Upper lobe of left lung (tissue), 6 donors: ENCODE measurements around the gene HAL. TPM values are rescaled to one million over a fixed set of nuclear protein-coding genes. Genes with fewer than 3 reads are reported as not detected.

ENCODE experiments used
- ATAC-seq, 2 donors: fragments of 200-7000 bp; cut with Tn5 transposase; one replicate each; pipeline ENCODE4 v1.9.1; 2022; ENCODE audit warnings: mild to moderate bottlenecking in 2 of 2, moderate library complexity in 2 of 2; ENCODE audit not compliant: low FRiP score in 2 of 2
- DNase-seq, 2 donors: peaks; one replicate each; pipeline ENCODE4 v3.0.0-alpha.2; 2019 to 2020
- H3K27ac ChIP-seq, 4 donors: fragments of 200-600 bp; sonication (generic); one replicate each; pipeline ENCODE4 v1.5.1; 2016 to 2019
- H3K27me3 ChIP-seq, 4 donors: fragments of 200-600 bp; sonication (generic); one replicate each; pipeline ENCODE4 v1.5.1; 2017 to 2019
- H3K36me3 ChIP-seq, 4 donors: fragments of 200-600 bp; sonication (generic); one replicate each; pipeline ENCODE4 v1.5.1; 2016 to 2019
- H3K4me1 ChIP-seq, 4 donors: fragments of 200-600 bp; sonication (generic); one replicate each; pipeline ENCODE4 v1.5.1; 2018 to 2019
- H3K4me3 ChIP-seq, 4 donors: fragments of 200-600 bp; sonication (generic); one replicate each; pipeline ENCODE4 v1.5.1; 2017 to 2019; ENCODE audit warnings: mild to moderate bottlenecking in 2 of 4, moderate library complexity in 1 of 4
- H3K9me3 ChIP-seq, 4 donors: fragments of 200-600 bp; sonication (generic); one replicate each; pipeline ENCODE4 v1.5.1; 2018 to 2019
- CTCF ChIP-seq, 6 experiments: fragments of 450-650 bp in 4 of 6; fragments of 200-600 bp in 2 of 6; sonication (generic) in 2 of 6; IDR thresholded peaks; one replicate each; pipeline ENCODE4 v1.5.1; 2016 to 2019; ENCODE audit warnings: antibody characterized with exemption in 6 of 6
- EP300 ChIP-seq, 4 donors: sonication (generic); formaldehyde crosslinking; IDR thresholded peaks; one replicate each; pipeline ENCODE4 v1.5.1; 2017; ENCODE audit warnings: antibody characterized with exemption in 4 of 4, control low read depth in 2 of 4
- POLR2A ChIP-seq, 4 donors: fragments of 450-650 bp; IDR thresholded peaks; one replicate each; pipeline ENCODE4 v1.5.1; 2016 to 2017; ENCODE audit warnings: antibody characterized with exemption in 4 of 4, mild to moderate bottlenecking in 2 of 4
- POLR2AphosphoS5 ChIP-seq, 2 donors: sonication (generic); formaldehyde crosslinking; IDR thresholded peaks; one replicate each; pipeline ENCODE4 v1.5.1; 2017; ENCODE audit warnings: antibody characterized with exemption in 2 of 2
- WGBS, 2 donors: methylation state at CpG; one replicate each; pipeline ENCODE4 v1.1.5; 2017 to 2018; 5-methylcytosine and 5-hydroxymethylcytosine counted together
- total RNA-seq, 6 donors: library from RNA; depleted of rRNA in 4 of 6; stranded (reverse); fragments of >200 nt in 4 of 6; gene quantifications; one replicate each; pipeline versions ENCODE4 v1.1.0 to v1.2.1, GENCODE V29; 2016 to 2021
- donor health status: DM: no; HTN: no; CAD: no; lungs with moderate emphysema.
- donor health status: DM: no; HTN: yes; CAD: no; lungs with severe emphysema.

Gene HAL
- total RNA-seq, 6 donors from 2014 or later: 3.0 to 11.5 (median 5.2) TPM

- ATAC-seq (no peak), DNase-seq (no peak)
- no peak overlapping the region for H3K27ac ChIP-seq
- H3K4me3 ChIP-seq: no peak overlapping the region
- peaks cover 7 to 19% (median 10%) of the 10 kb centered on the region in 4 donors for H3K4me1 ChIP-seq
- TF ChIP-seq EP300 (IDR thresholded peaks at IDR 0.05) (no peak), POLR2AphosphoS5 (IDR thresholded peaks at IDR 0.05) (no peak), POLR2A (IDR thresholded peaks at IDR 0.05) (no peak), CTCF (IDR thresholded peaks at IDR 0.05) (no peak)
- H3K36me3 ChIP-seq: no peaks in the 10 kb centered on the region
- H3K27me3 ChIP-seq: no peaks in the 10 kb centered on the region
- no peaks in the 10 kb centered on the region for H3K9me3 ChIP-seq
- 91 to 95% methylated on average over 1 of the region's 1 CpG for WGBS, 2 donors
Measured at GRCh38 chr12:96041181-96041580, 45.0 kb upstream of the HAL start.

- 55 to 86% methylated on average over 3 of the region's 3 CpGs for WGBS, 2 donors
Measured at GRCh38 chr12:96040305-96041133, 44.4 kb upstream of the HAL start.

GRCh38 chr12:96039516-96039915, 43.4 kb upstream of the HAL start:
- Histone ChIP-seq H3K27ac (peak overlapping the region in 1 of 4 donors; percentile 19), H3K27me3 (no peaks in the 10 kb centered on the region), H3K9me3 (no peaks in the 10 kb centered on the region), H3K4me3 (no peak overlapping the region), H3K4me1 (peaks cover 1 to 16% (median 5%) of the 10 kb centered on the region in 4 donors), H3K36me3 (no peaks in the 10 kb centered on the region)
- ATAC-seq: no peak
- DNase-seq: no peak
- no peak for TF ChIP-seq POLR2A (IDR thresholded peaks at IDR 0.05)
- peak in 1 of 2 donors; percentile 47 for TF ChIP-seq POLR2AphosphoS5 (IDR thresholded peaks at IDR 0.05)
- 59 to 81% methylated on average over 3 of the region's 3 CpGs for WGBS, 2 donors

More at GRCh38 chr12:96040305-96041133, 44.4 kb upstream of the HAL start:
- DNase-seq (no peak), ATAC-seq (no peak)
- Histone ChIP-seq H3K36me3 (no peaks in the 10 kb centered on the region), H3K4me3 (no peak overlapping the region), H3K4me1 (peaks cover under 1 to 15% (median 11%) of the 10 kb centered on the region in 4 donors), H3K9me3 (no peaks in the 10 kb centered on the region), H3K27ac (no peak overlapping the region), H3K27me3 (no peaks in the 10 kb centered on the region)
- no peak for TF ChIP-seq CTCF (IDR thresholded peaks at IDR 0.05)
- TF ChIP-seq POLR2A (IDR thresholded peaks at IDR 0.05): no peak
- TF ChIP-seq POLR2AphosphoS5 (IDR thresholded peaks at IDR 0.05): no peak
- TF ChIP-seq EP300 (IDR thresholded peaks at IDR 0.05): no peak

- no peaks in the 10 kb centered on the region for H3K27me3 ChIP-seq
- H3K4me3 ChIP-seq: no peak overlapping the region
- peaks cover 0 to 22% (median 13%) of the 10 kb centered on the region in 4 donors for H3K4me1 ChIP-seq
- H3K36me3 ChIP-seq: no peaks in the 10 kb centered on the region
- 91 to 93% methylated on average over 8 of the region's 8 CpGs for WGBS, 2 donors
- no peak for ATAC-seq
- DNase-seq: no peak
- peak overlapping the region in 3 of 4 donors; percentile 24 to 67 (median 42) for H3K27ac ChIP-seq
- no peaks in the 10 kb centered on the region for H3K9me3 ChIP-seq
- TF ChIP-seq CTCF (IDR thresholded peaks at IDR 0.05): no peak
- no peak for TF ChIP-seq POLR2AphosphoS5 (IDR thresholded peaks at IDR 0.05)
Measured at GRCh38 chr12:96036765-96037455, 40.8 kb upstream of the HAL start.
